Measurements from ENCODE around the gene KIFC3. TPM values are rescaled to one million over a fixed set of nuclear protein-coding genes. Genes with fewer than 3 reads are reported as not detected.

Gene KIFC3
- total and polyA plus RNA-seq, 2 of the 13 experiments (the other 11 are each of a cell fraction or from before 2014, with no cell fraction given), result 42.1 to 45.3 TPM

DNA sequence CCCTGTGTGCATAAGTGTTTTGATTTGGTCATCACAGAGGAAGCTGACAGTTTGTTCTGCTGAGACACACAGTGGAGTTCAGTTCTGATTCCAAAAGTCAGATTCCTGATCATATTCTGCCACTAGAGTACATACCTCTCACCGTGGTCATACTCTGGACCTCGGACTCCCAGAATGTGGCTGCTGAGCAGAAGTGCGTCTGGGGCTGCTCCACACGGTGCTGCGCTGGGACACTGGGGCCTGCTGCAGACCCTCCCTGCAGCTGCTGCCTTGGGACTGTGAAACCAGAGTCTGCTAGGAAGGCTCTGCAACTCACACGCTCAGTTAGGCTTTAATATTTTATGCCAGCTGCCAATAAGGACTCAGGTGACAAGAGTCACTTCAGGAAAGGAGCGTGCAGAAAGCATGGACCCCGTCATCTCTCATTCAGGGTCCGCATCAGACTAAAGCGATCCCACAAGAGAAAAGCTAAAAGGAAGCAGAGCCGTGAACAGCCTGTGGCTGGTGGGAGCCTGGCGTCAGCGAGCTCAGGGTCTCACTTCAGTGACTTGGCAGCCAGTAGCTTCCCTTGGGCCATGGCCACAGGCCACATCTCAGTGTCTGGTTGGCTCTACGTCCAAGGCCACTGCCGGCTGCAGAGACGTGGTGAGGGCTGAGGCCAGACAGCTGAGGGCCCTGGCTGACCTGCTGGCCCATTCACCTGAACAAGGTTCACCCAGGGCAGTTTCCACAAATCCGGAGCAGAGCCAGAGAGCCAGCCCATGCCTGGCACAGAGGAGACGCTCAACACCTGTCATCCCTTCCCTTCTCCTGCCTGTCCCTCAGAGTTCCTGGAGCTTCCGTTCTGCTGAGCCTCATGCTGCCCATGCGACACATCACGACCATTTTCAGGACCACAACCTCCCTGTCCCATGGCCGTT lies 24.7 kb upstream of the KIFC3 start (continued):
- no peak for TF ChIP-seq IKZF1 (IDR thresholded peaks at IDR 0.05)
- TF ChIP-seq, protein P1, sequence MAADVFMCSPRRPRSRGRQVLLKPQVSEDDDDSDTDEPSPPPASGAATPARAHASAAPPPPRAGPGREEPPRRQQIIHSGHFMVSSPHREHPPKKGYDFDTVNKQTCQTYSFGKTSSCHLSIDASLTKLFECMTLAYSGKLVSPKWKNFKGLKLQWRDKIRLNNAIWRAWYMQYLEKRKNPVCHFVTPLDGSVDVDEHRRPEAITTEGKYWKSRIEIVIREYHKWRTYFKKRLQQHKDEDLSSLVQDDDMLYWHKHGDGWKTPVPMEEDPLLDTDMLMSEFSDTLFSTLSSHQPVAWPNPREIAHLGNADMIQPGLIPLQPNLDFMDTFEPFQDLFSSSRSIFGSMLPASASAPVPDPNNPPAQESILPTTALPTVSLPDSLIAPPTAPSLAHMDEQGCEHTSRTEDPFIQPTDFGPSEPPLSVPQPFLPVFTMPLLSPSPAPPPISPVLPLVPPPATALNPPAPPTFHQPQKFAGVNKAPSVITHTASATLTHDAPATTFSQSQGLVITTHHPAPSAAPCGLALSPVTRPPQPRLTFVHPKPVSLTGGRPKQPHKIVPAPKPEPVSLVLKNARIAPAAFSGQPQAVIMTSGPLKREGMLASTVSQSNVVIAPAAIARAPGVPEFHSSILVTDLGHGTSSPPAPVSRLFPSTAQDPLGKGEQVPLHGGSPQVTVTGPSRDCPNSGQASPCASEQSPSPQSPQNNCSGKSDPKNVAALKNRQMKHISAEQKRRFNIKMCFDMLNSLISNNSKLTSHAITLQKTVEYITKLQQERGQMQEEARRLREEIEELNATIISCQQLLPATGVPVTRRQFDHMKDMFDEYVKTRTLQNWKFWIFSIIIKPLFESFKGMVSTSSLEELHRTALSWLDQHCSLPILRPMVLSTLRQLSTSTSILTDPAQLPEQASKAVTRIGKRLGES (CRISPR knock-in tag; IDR thresholded peaks at IDR 0.05; ENCODE audit: borderline replicate concordance), result no peak
- TF ChIP-seq TBX3 (IDR thresholded peaks at IDR 0.05; ENCODE audit: borderline replicate concordance), result no peak; the same call in 1 of the 2 replicates
- peak; percentile 67; the same call in 1 of the 2 replicates for TF ChIP-seq MAF1 (CRISPR knock-in tag; IDR thresholded peaks at IDR 0.05; ENCODE audit: borderline replicate concordance)
- TF ChIP-seq, protein P2, sequence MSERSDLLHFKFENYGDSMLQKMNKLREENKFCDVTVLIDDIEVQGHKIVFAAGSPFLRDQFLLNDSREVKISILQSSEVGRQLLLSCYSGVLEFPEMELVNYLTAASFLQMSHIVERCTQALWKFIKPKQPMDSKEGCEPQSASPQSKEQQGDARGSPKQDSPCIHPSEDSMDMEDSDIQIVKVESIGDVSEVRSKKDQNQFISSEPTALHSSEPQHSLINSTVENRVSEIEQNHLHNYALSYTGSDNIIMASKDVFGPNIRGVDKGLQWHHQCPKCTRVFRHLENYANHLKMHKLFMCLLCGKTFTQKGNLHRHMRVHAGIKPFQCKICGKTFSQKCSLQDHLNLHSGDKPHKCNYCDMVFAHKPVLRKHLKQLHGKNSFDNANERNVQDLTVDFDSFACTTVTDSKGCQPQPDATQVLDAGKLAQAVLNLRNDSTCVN (CRISPR knock-in tag; IDR thresholded peaks at IDR 0.05; ENCODE audit: borderline replicate concordance), result peak; percentile 51; the same call in 1 of the 2 replicates
- TF ChIP-seq ADNP (CRISPR knock-in tag; IDR thresholded peaks at IDR 0.05), result no peak
- TF ChIP-seq, protein P3, sequence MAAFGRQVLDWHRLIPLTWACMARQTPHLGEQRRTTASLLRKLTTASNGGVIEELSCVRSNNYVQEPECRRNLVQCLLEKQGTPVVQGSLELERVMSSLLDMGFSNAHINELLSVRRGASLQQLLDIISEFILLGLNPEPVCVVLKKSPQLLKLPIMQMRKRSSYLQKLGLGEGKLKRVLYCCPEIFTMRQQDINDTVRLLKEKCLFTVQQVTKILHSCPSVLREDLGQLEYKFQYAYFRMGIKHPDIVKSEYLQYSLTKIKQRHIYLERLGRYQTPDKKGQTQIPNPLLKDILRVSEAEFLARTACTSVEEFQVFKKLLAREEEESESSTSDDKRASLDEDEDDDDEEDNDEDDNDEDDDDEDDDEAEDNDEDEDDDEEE (CRISPR knock-in tag; IDR thresholded peaks at IDR 0.05), result peak; percentile 98
- 0 out of 2 replicates have a peak, but pooled peaks have one; percentile 15 for TF ChIP-seq ZSCAN25 (CRISPR knock-in tag; IDR thresholded peaks at IDR 0.05)
- TF ChIP-seq SSRP1 (CRISPR knock-in tag; IDR thresholded peaks at IDR 0.05), result no peak
- TF ChIP-seq, protein P4, sequence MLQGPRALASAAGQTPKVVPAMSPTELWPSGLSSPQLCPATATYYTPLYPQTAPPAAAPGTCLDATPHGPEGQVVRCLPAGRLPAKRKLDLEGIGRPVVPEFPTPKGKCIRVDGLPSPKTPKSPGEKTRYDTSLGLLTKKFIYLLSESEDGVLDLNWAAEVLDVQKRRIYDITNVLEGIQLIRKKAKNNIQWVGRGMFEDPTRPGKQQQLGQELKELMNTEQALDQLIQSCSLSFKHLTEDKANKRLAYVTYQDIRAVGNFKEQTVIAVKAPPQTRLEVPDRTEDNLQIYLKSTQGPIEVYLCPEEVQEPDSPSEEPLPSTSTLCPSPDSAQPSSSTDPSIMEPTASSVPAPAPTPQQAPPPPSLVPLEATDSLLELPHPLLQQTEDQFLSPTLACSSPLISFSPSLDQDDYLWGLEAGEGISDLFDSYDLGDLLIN (CRISPR knock-in tag; IDR thresholded peaks at IDR 0.05; ENCODE audit: borderline replicate concordance), result 0 out of 2 replicates have a peak, but pooled peaks have one; percentile 38
- TF ChIP-seq, protein P5, sequence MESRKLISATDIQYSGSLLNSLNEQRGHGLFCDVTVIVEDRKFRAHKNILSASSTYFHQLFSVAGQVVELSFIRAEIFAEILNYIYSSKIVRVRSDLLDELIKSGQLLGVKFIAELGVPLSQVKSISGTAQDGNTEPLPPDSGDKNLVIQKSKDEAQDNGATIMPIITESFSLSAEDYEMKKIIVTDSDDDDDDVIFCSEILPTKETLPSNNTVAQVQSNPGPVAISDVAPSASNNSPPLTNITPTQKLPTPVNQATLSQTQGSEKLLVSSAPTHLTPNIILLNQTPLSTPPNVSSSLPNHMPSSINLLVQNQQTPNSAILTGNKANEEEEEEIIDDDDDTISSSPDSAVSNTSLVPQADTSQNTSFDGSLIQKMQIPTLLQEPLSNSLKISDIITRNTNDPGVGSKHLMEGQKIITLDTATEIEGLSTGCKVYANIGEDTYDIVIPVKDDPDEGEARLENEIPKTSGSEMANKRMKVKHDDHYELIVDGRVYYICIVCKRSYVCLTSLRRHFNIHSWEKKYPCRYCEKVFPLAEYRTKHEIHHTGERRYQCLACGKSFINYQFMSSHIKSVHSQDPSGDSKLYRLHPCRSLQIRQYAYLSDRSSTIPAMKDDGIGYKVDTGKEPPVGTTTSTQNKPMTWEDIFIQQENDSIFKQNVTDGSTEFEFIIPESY (CRISPR knock-in tag; IDR thresholded peaks at IDR 0.05), result 0 out of 2 replicates have a peak, but pooled peaks have one; percentile 24
- 0 out of 2 replicates have a peak, but pooled peaks have one; percentile 61 for TF ChIP-seq YEATS4 (CRISPR knock-in tag; IDR thresholded peaks at IDR 0.05; ENCODE audit: borderline replicate concordance)
- 0 out of 2 replicates have a peak, but pooled peaks have one; percentile 50 for TF ChIP-seq ZKSCAN8 (CRISPR knock-in tag; IDR thresholded peaks at IDR 0.05; ENCODE audit: borderline replicate concordance)
- no peak for TF ChIP-seq ZNF30 (CRISPR knock-in tag; IDR thresholded peaks at IDR 0.05)
- peak; percentile 93 for TF ChIP-seq PITX1 (CRISPR knock-in tag; IDR thresholded peaks at IDR 0.05)
- peak; percentile 98; the same call in 1 of the 2 replicates for TF ChIP-seq MTA1 (CRISPR knock-in tag; IDR thresholded peaks at IDR 0.05; ENCODE audit: borderline replicate concordance)
- TF ChIP-seq RFXANK (CRISPR knock-in tag; IDR thresholded peaks at IDR 0.05), result no peak
- peak; percentile 29 for TF ChIP-seq HNRNPLL (IDR thresholded peaks at IDR 0.05; ENCODE audit: low read depth, low read length, poor library complexity, severe bottlenecking)
- TF ChIP-seq TMF1 (CRISPR knock-in tag; IDR thresholded peaks at IDR 0.05; ENCODE audit: low read depth), result 0 out of 2 replicates have a peak, but pooled peaks have one; percentile 78
- peak; percentile 75 for TF ChIP-seq BRD4 (CRISPR knock-in tag; IDR thresholded peaks at IDR 0.05)

Data from HepG2 (cell line).